ENCODE data around the gene RNF38. TPM values are rescaled to one million over a fixed set of nuclear protein-coding genes. Genes with fewer than 3 reads are reported as not detected.

Gene RNF38
- total and polyA plus RNA-seq, 4 donors = 14.5 to 59.6 (median 35.3) TPM

GRCh38 chr9:36289836-36290435 is 110.1 kb downstream of the RNF38 start:
- Histone ChIP-seq H3K4me3 (ENCODE audit: low read length in 2 of 2) (no peak overlapping the region), H3K9me3 (ENCODE audit: control insufficient read depth, low read length) (no peaks in the 10 kb centered on the region), H3K27me3 (ENCODE audit: control insufficient read depth in 1 of 2, insufficient read depth in 2 of 2, low read length in 1 of 2) (no peaks in the 10 kb centered on the region), H3K4me1 (ENCODE audit: control insufficient read depth in 1 of 2, insufficient read depth in 2 of 2, low read length in 2 of 2) (no peaks in the 10 kb centered on the region), H3K36me3 (ENCODE audit: control insufficient read depth in 1 of 2, insufficient read depth in 2 of 2, low read length in 1 of 2) (no peaks in the 10 kb centered on the region), H3K27ac (ENCODE audit: low read depth in 1 of 2, low read length in 2 of 2) (no peak overlapping the region)
- intact Hi-C loops (cut with DNase I) = no loop called here
- no peak for DNase-seq
- no peak for ATAC-seq (ENCODE audit: low FRiP score)
- 93 to 95% methylated on average over 3 of the region's 3 CpGs for WGBS, 2 donors

DNA sequence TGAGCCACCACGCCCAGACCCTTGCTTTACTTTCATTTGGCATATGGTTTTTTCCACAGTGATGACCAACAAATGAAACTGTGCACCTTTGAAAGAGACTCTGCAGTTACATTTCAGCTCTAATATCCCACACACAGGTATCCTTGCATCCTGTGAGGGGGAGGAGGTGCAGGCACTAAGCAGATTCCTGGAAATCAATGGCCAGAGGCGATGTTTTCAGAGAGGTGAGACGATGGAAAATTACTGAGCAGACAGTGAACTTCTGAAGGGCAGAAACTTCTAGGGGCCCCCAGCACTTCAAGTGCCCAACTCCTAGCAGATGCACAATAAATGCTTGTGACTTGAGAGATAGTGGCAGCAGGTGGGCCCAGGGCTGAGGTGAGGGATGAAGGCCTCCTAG is 112.0 kb downstream of the RNF38 start:
- Histone ChIP-seq H3K27ac (ENCODE audit: low read depth in 1 of 2, low read length in 2 of 2) (no peak overlapping the region), H3K27me3 (ENCODE audit: control insufficient read depth in 1 of 2, insufficient read depth in 2 of 2, low read length in 1 of 2) (no peaks in the 10 kb centered on the region), H3K9me3 (ENCODE audit: control insufficient read depth, low read length) (no peaks in the 10 kb centered on the region), H3K4me3 (ENCODE audit: low read length in 2 of 2) (no peak overlapping the region), H3K36me3 (ENCODE audit: control insufficient read depth in 1 of 2, insufficient read depth in 2 of 2, low read length in 1 of 2) (no peaks in the 10 kb centered on the region), H3K4me1 (ENCODE audit: control insufficient read depth in 1 of 2, insufficient read depth in 2 of 2, low read length in 2 of 2) (no peaks in the 10 kb centered on the region)
- DNase-seq (no peak), ATAC-seq (ENCODE audit: low FRiP score) (no peak)
- intact Hi-C loops (cut with DNase I) = no loop called here
- WGBS, 2 donors = 96 to 98% methylated on average over 3 of the region's 3 CpGs

Other genes starting within 250 kb of the RNF38 start
- under 1 TPM; 0.68 to 0.99 TPM for gene CCIN, start 230.9 kb downstream of the RNF38 start, total RNA-seq
- under 1 TPM; 0.18 to 0.63 TPM for gene CCIN, start 230.9 kb downstream of the RNF38 start, polyA plus RNA-seq
- 100 to 1,000 TPM; 117 to 118 TPM for gene CLTA, start 209.3 kb downstream of the RNF38 start, total RNA-seq
- 100 to 1,000 TPM; 164 to 191 TPM for gene CLTA, start 209.3 kb downstream of the RNF38 start, polyA plus RNA-seq
- gene GNE, start 141.8 kb downstream of the RNF38 start, total RNA-seq = 10 to 100 TPM; 18.3 to 21.2 TPM
- gene GNE, start 141.8 kb downstream of the RNF38 start, polyA plus RNA-seq = 10 to 100 TPM in 1 of 2 donors, 1 to 10 TPM in 1; 7.1 to 12.0 TPM
- gene MELK, start 172.6 kb upstream of the RNF38 start, total RNA-seq = 1 to 10 TPM in 1 of 2 donors, under 1 TPM in 1; 0.39 to 1.1 TPM
- 1 to 10 TPM in 1 of 2 donors, not detected in 1; 1.4 TPM for gene MELK, start 172.6 kb upstream of the RNF38 start, polyA plus RNA-seq

Measured in aorta (tissue), 5 donors.